ENCODE results near the gene PLXNA4.

PLXNA4 gene

GRCh38 chr7:132402096-132402495 lies 174.2 kb downstream of the PLXNA4 start:
- no peaks in the 10 kb centered on the region for H3K27me3 ChIP-seq (ENCODE audit: insufficient read depth, poor library complexity, severe bottlenecking)
- no peak for DNase-seq (ENCODE audit: low read depth in 1 of 2, low spot score in 1 of 2)
- TF ChIP-seq CTCF (IDR thresholded peaks at IDR 0.05; ENCODE audit: insufficient read depth, low read length) (no peak), REST (IDR thresholded peaks at IDR 0.05; ENCODE audit: insufficient replicate concordance, low read depth) (no peak), POLR2AphosphoS5 (IDR thresholded peaks at IDR 0.05; ENCODE audit: low read depth) (no peak), SPI1 (IDR thresholded peaks at IDR 0.05; ENCODE audit: borderline replicate concordance, low read depth) (no peak), GABPA (IDR thresholded peaks at IDR 0.05; ENCODE audit: low read depth) (no peak)
- H3K27ac ChIP-seq (replicated peaks): no peak overlapping the region
- H3K4me3 ChIP-seq (replicated peaks; ENCODE audit: insufficient read depth, low read length): no peak overlapping the region

DNA sequence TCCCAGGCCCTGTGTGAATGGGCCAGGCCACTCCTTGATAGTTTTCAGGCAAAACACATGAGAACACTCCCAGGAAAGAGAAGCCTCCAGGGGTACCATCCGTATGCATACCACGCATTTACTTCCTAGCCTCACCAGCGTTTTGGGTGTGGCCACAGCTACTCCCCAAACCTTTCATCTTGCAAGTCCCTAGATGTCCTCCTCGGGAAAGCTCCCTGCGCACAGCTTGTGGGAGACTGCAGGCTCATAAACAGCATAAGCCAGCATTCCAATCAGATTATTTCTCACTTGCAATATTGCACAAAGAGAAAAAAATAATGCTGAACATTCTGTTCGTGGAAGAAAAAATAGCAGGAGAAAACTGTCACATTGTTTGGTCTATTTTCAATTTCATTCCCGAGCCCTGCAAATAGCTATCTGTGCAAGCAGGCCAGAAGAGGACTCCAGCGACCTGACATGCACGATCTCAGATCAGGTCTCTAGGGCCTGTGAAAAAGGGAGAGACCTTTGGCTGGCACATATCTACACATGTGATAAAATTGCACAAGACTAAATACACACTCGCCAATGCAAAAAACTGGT lies 175.6 kb downstream of the PLXNA4 start:
- Histone ChIP-seq H3K4me3 (replicated peaks; ENCODE audit: insufficient read depth, low read length) (no peak overlapping the region), H3K27ac (replicated peaks) (no peak overlapping the region), H3K27me3 (ENCODE audit: insufficient read depth, poor library complexity, severe bottlenecking) (no peaks in the 10 kb centered on the region)
- DNase-seq (ENCODE audit: low read depth in 1 of 2, low spot score in 1 of 2): no peak
- TF ChIP-seq SPI1 (IDR thresholded peaks at IDR 0.05; ENCODE audit: borderline replicate concordance, low read depth) (no peak), POLR2AphosphoS5 (IDR thresholded peaks at IDR 0.05; ENCODE audit: low read depth) (no peak), CTCF (IDR thresholded peaks at IDR 0.05; ENCODE audit: insufficient read depth, low read length) (no peak), GABPA (IDR thresholded peaks at IDR 0.05; ENCODE audit: low read depth) (no peak), REST (IDR thresholded peaks at IDR 0.05; ENCODE audit: insufficient replicate concordance, low read depth) (no peak)

DNA sequence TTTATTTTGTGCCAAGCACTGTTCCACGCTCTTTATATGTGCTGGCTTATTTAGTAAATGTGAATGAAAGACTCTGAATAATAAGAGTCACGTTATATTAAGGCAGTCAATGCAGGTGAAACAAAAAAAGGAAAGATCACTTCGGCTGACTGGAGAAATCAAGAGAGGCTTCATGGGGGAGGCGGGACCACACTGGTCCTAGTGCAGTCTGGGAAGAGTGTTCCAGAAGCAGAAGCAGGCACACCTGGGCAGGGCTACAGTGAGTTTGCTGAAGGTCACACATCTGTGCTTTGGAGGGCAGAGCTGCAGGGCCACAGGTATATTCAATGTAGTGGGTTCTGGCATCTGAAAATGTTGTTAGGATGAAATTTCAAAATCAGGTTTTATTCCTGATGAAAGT lies 176.9 kb downstream of the PLXNA4 start:
- Histone ChIP-seq H3K27me3 (ENCODE audit: insufficient read depth, poor library complexity, severe bottlenecking) (no peaks in the 10 kb centered on the region), H3K4me3 (replicated peaks; ENCODE audit: insufficient read depth, low read length) (no peak overlapping the region), H3K27ac (replicated peaks) (no peak overlapping the region)
- no peak for DNase-seq (ENCODE audit: low read depth in 1 of 2, low spot score in 1 of 2)
- no peak for TF ChIP-seq CTCF (IDR thresholded peaks at IDR 0.05; ENCODE audit: insufficient read depth, low read length)
- no peak for TF ChIP-seq SPI1 (IDR thresholded peaks at IDR 0.05; ENCODE audit: borderline replicate concordance, low read depth)
- TF ChIP-seq REST (IDR thresholded peaks at IDR 0.05; ENCODE audit: insufficient replicate concordance, low read depth): no peak
- no peak for TF ChIP-seq POLR2AphosphoS5 (IDR thresholded peaks at IDR 0.05; ENCODE audit: low read depth)
